ENCODE measurements around the gene COMMD3. TPM values are rescaled to one million over a fixed set of nuclear protein-coding genes. Genes with fewer than 3 reads are reported as not detected.

Gene COMMD3
- total RNA-seq, 1 experiment from 2014 or later = 2.4 TPM

GRCh38 chr10:22321156-22321923 is 5.2 kb downstream of the COMMD3 start:
- Histone ChIP-seq H3K79me2 (ENCODE audit: insufficient read depth, low read length) (no peaks in the 10 kb centered on the region), H2BK120ac (ENCODE audit: low read depth, low read length, poor library complexity, severe bottlenecking) (no peak overlapping the region), H3K27ac (ENCODE audit: insufficient read length, low read depth, low read length) (no peak overlapping the region), H2BK12ac (ENCODE audit: insufficient read length, low read depth, low read length) (no peak overlapping the region), H3K14ac (ENCODE audit: insufficient read depth, low read length) (peak overlapping the region; percentile 92; the same call in 1 of the 2 replicates), H2BK15ac (ENCODE audit: low read depth, low read length) (no peak overlapping the region), H3K23ac (ENCODE audit: insufficient read length, low read depth, low read length) (no peak overlapping the region), H3K4me1 (ENCODE audit: insufficient read depth, low read length) (peaks cover 5% of the 10 kb centered on the region; the same call in 1 of the 2 replicates), H3T11ph (ENCODE audit: low read length) (no peak overlapping the region), H4K91ac (ENCODE audit: insufficient read length, low read depth, low read length) (no peak overlapping the region), H3K18ac (ENCODE audit: insufficient read length, low read depth, low read length) (peak overlapping the region; percentile 47), H4K20me1 (ENCODE audit: control insufficient read depth, insufficient read depth, insufficient read length) (no peaks in the 10 kb centered on the region), H4K8ac (replicated peaks; ENCODE audit: insufficient read length, low read depth, low read length) (no peak overlapping the region), H2BK20ac (ENCODE audit: low read depth, low read length, poor library complexity, severe bottlenecking) (no peak overlapping the region), H3K9ac (ENCODE audit: extremely low read depth, insufficient read length, low read length) (no peak overlapping the region), H3K23me2 (ENCODE audit: insufficient read length, low read depth, low read length, poor library complexity, severe bottlenecking) (peaks cover 12% of the 10 kb centered on the region), H3K9me3 (ENCODE audit: control insufficient read depth, low read depth, low read length) (no peaks in the 10 kb centered on the region), H4K5ac (ENCODE audit: insufficient read length, low read depth, low read length) (no peak overlapping the region), H3K4me2 (ENCODE audit: insufficient read depth, insufficient read length, low read length) (peak overlapping the region; percentile 44), H3K4ac (ENCODE audit: low read depth, low read length) (no peak overlapping the region), H2BK5ac (ENCODE audit: insufficient read length, low read length) (no peak overlapping the region), H3K27me3 (ENCODE audit: insufficient read depth, low read length) (peaks cover 54% of the 10 kb centered on the region), H3K56ac (ENCODE audit: insufficient read length, low read depth, low read length) (no peak overlapping the region), H2AFZ (ENCODE audit: low read length) (no peak overlapping the region), H2AK5ac (ENCODE audit: insufficient read length, low read length) (no peak overlapping the region), H3K79me1 (ENCODE audit: insufficient read depth, low read depth, low read length, poor library complexity, severe bottlenecking) (no peaks in the 10 kb centered on the region)
- Mint-ChIP-seq H3K27me3 (ENCODE audit: low read depth) (peaks cover 85% of the 10 kb centered on the region), H3K9me3 (peaks cover 4 to 5% of the 10 kb centered on the region in 2 experiments; a peak in 2 of 5 replicates), H3K4me1 (peaks cover 43 to 62% of the 10 kb centered on the region in 2 experiments), H3K27ac (no peak overlapping the region), H3K4me3 (peak overlapping the region; percentile 70 to 82), H3K36me3 (ENCODE audit: insufficient read depth in 1 of 3, low read depth in 3 of 3) (peaks cover 0 to 2% (median 1%) of the 10 kb centered on the region in 3 experiments; a peak in 3 of 7 replicates)
- WGBS (ENCODE audit: extremely low coverage, insufficient read length, low lambda C conversion rate) = no CpG with 5 or more reads among the region's 114 CpGs
- peak; percentile 77 for DNase-seq
- no peak for TF ChIP-seq CTCF (conservative IDR thresholded peaks at IDR 0.05)

Data from H9 (cell line).